IMR-90 (cell line): ENCODE data around the gene DYRK1A. TPM values are rescaled to one million over a fixed set of nuclear protein-coding genes. Genes with fewer than 3 reads are reported as not detected.

Experiments
- ATAC-seq: fragments of 200-7000 bp; cut with Tn5 transposase; 2 replicates; pipeline ENCODE4 v1.9.1; 2020; ENCODE audit warnings: low read depth, mild to moderate bottlenecking, moderate library complexity
- BruUV-seq: library from RNA; stranded (reverse); fragments of 400-500 nt; replicated peaks from 2 replicates; lab custom pipeline; 2021; lab: Mats Ljungman, UMichigan
- CTCF ChIA-PET: fragments of 300-600 bp; formaldehyde crosslinking; extraction: SDS; loops from one replicate; lab custom pipeline; 2021; ENCODE audit warnings: antibody characterized with exemption; lab: Yijun Ruan, JAX
- POLR2A ChIA-PET: fragments of 300-600 bp; sonication (Branson Sonifier 250); formaldehyde crosslinking; loops from one replicate; lab custom pipeline; 2022; ENCODE audit warnings: antibody characterized with exemption; ENCODE audit not compliant: unreplicated experiment; lab: Charles Lee
- DNase-seq: peaks from one replicate; pipeline ENCODE4 v3.0.0; 2013
- H2AFZ ChIP-seq: replicated peaks from 2 replicates; pipeline ENCODE3; 2013; ENCODE audit warnings: low read length, mild to moderate bottlenecking; ENCODE audit not compliant: poor library complexity
- H2AK5ac ChIP-seq: 2 replicates; pipeline ENCODE4 v1.6.1; 2013; ENCODE audit warnings: low read depth, low read length, inconsistent platforms
- H2AK9ac ChIP-seq: replicated peaks from 2 replicates; pipeline ENCODE3; 2013; ENCODE audit warnings: mild to moderate bottlenecking, low read depth, low read length, moderate library complexity; ENCODE audit not compliant: poor library complexity
- H2BK120ac ChIP-seq: 2 replicates; pipeline ENCODE4 v1.6.1; 2013; ENCODE audit warnings: low read depth, low read length, inconsistent platforms
- H2BK15ac ChIP-seq: 3 replicates; pipeline ENCODE4 v1.6.1; 2013; ENCODE audit warnings: low read depth, low read length, inconsistent platforms
- H2BK20ac ChIP-seq: 2 replicates; pipeline ENCODE4 v1.6.1; 2013; ENCODE audit warnings: low read depth, mild to moderate bottlenecking, inconsistent platforms, low read length, moderate library complexity
- H2BK5ac ChIP-seq: 2 replicates; pipeline ENCODE4 v1.6.1; 2013; ENCODE audit warnings: mild to moderate bottlenecking, low read depth, low read length, inconsistent platforms; ENCODE audit not compliant: poor library complexity, severe bottlenecking
- H3K14ac ChIP-seq: replicated peaks from 2 replicates; pipeline ENCODE4 v1.6.1; 2013; ENCODE audit warnings: low read depth, low read length, inconsistent platforms
- H3K18ac ChIP-seq: 2 replicates; pipeline ENCODE4 v1.6.1; 2013; ENCODE audit warnings: low read depth, low read length, control low read depth
- H3K23ac ChIP-seq: 2 replicates; pipeline ENCODE4 v1.6.1; 2013; ENCODE audit warnings: low read depth, low read length, inconsistent platforms
- H3K27ac ChIP-seq: 2 replicates; pipeline ENCODE4 v1.5.1; 2013; ENCODE audit warnings: mild to moderate bottlenecking, control low read depth, low read length; ENCODE audit not compliant: insufficient read depth
- H3K27me3 ChIP-seq: 2 replicates; pipeline ENCODE4 v1.6.1; 2013; ENCODE audit warnings: low read length; ENCODE audit not compliant: control insufficient read depth, insufficient read depth
- H3K36me3 ChIP-seq: 2 replicates; pipeline ENCODE4 v1.6.1; 2013; ENCODE audit warnings: low read length, mixed read lengths; ENCODE audit not compliant: control insufficient read depth, insufficient read depth
- H3K4ac ChIP-seq: 2 replicates; pipeline ENCODE4 v1.6.1; 2013; ENCODE audit warnings: low read depth, low read length, inconsistent platforms
- H3K4me1 ChIP-seq: 2 replicates; pipeline ENCODE4 v1.6.1; 2013; ENCODE audit warnings: low read length, mixed read lengths; ENCODE audit not compliant: control insufficient read depth, insufficient read depth
- H3K4me2 ChIP-seq: 2 replicates; pipeline ENCODE4 v1.6.1; 2013; ENCODE audit warnings: low read depth, mild to moderate bottlenecking, control low read depth, low read length, moderate library complexity
- H3K4me3 ChIP-seq: 2 replicates; pipeline ENCODE4 v1.5.1; 2013; ENCODE audit warnings: low read depth, mild to moderate bottlenecking, control low read depth, low read length, moderate library complexity; ENCODE audit not compliant: insufficient read depth
- H3K56ac ChIP-seq: 2 replicates; pipeline ENCODE4 v1.6.1; 2013; ENCODE audit warnings: low read length, inconsistent platforms; ENCODE audit not compliant: insufficient read depth; ENCODE audit errors: extremely low read depth
- H3K79me1 ChIP-seq, 2 experiments: 2 replicates each; pipeline ENCODE4 v1.6.1; 2013; ENCODE audit warnings: low read length in 2 of 2, inconsistent platforms in 1 of 2, low read depth in 1 of 2
- H3K9ac ChIP-seq: 2 replicates; pipeline ENCODE4 v1.6.1; 2013; ENCODE audit warnings: low read depth, low read length, control low read depth
- H3K9me1 ChIP-seq: 2 replicates; pipeline ENCODE4 v1.6.1; 2013; ENCODE audit warnings: low read length, inconsistent platforms; ENCODE audit not compliant: insufficient read depth
- H3K9me3 ChIP-seq: 2 replicates; pipeline ENCODE4 v1.6.1; 2013; ENCODE audit warnings: low read length; ENCODE audit not compliant: control insufficient read depth, insufficient read depth
- H4K20me1 ChIP-seq: 2 replicates; pipeline ENCODE4 v1.6.1; 2013; ENCODE audit warnings: low read length, inconsistent platforms; ENCODE audit not compliant: insufficient read depth
- H4K5ac ChIP-seq: 2 replicates; pipeline ENCODE4 v1.6.1; 2013; ENCODE audit warnings: mild to moderate bottlenecking, low read depth, low read length, control low read depth
- H4K8ac ChIP-seq, 2 experiments: 2 replicates each; pipeline ENCODE4 v1.6.1; 2013; ENCODE audit warnings: low read depth in 2 of 2, low read length in 2 of 2, control low read depth in 1 of 2, inconsistent platforms in 1 of 2
- H4K91ac ChIP-seq: 2 replicates; pipeline ENCODE4 v1.6.1; 2013; ENCODE audit warnings: low read depth, low read length, inconsistent platforms; ENCODE audit not compliant: insufficient read depth
- BHLHE40 ChIP-seq: fragments of 150-350 bp; IDR thresholded peaks from 2 replicates; pipeline ENCODE4 v1.6.1; 2016; ENCODE audit warnings: mild to moderate bottlenecking, low read depth, low read length
- CEBPB ChIP-seq: IDR thresholded peaks from 2 replicates; pipeline ENCODE4 v1.6.1; 2012; ENCODE audit warnings: low read depth, low read length, improper control_type of control experiment
- CTCF ChIP-seq: conservative IDR thresholded peaks from 2 replicates; pipeline ENCODE4 v1.5.1; 2012; ENCODE audit warnings: mild to moderate bottlenecking, low read depth, low read length, improper control_type of control experiment
- ELK1 ChIP-seq: fragments of 150-350 bp; IDR thresholded peaks from 2 replicates; pipeline ENCODE4 v1.6.1; 2016; ENCODE audit warnings: low read depth, mild to moderate bottlenecking, low read length, moderate library complexity, borderline replicate concordance
- MAFK ChIP-seq: IDR thresholded peaks from 2 replicates; pipeline ENCODE4 v1.6.1; 2012; ENCODE audit warnings: low read depth, low read length, improper control_type of control experiment
- MAZ ChIP-seq: IDR thresholded peaks from 2 replicates; pipeline ENCODE4 v1.6.1; 2012; ENCODE audit warnings: low read depth, mild to moderate bottlenecking, low read length, improper control_type of control experiment, moderate library complexity, borderline replicate concordance
- SMC3 ChIP-seq: fragments of 150-350 bp; IDR thresholded peaks from 2 replicates; pipeline ENCODE4 v1.6.1; 2016; ENCODE audit warnings: low read depth, mild to moderate bottlenecking, antibody characterized with exemption, low read length, moderate library complexity
- WGBS, 2 experiments: methylation state at CpG; one replicate each; pipeline versions ENCODE4 v1.1.5 to v1.1.7; 2013; ENCODE audit warnings: missing lambda C conversion rate in 2 of 2; ENCODE audit not compliant: insufficient read length in 1 of 2; ENCODE audit errors: extremely low coverage in 2 of 2; 5-methylcytosine and 5-hydroxymethylcytosine counted together
- dilution Hi-C: fragments of 300-500 bp; cut with HindIII; formaldehyde crosslinking; loops from one replicate; pipeline ENCODE4 v1.14.3; 2018; ENCODE audit warnings: low sequenced_read_pairs; ENCODE audit not compliant: unreplicated experiment
- in situ Hi-C: fragments of 300-500 bp; cut with MboI; formaldehyde crosslinking; loops from 3 replicates; pipeline ENCODE4 v1.14.3; 2019; ENCODE audit warnings: low sequenced_read_pairs, inconsistent platforms, mixed read lengths
- intact Hi-C: fragments of 100-400 bp; cut with micrococcal nuclease; formaldehyde crosslinking; loops from 2 replicates; pipeline ENCODE4 v1.10.0; 2022
- polyA plus RNA-seq, 3 experiments: library from polyadenylated mRNA; depleted of rRNA; stranded (reverse); fragments of >200 nt; gene quantifications; 2 replicates each; pipeline ENCODE4 v1.2.3, GENCODE V29; 2012; ENCODE audit warnings: low replicate concordance in 1 of 3
- total RNA-seq: library from RNA; depleted of rRNA; stranded (reverse); fragments of >200 nt; gene quantifications from 2 replicates; pipeline ENCODE4 v1.2.3, GENCODE V29; 2012
- TF ChIP-seq, protein P1 (sequence below): fragments of 150-350 bp; IDR thresholded peaks from 2 replicates; pipeline ENCODE4 v1.6.1; 2017; ENCODE audit warnings: mild to moderate bottlenecking, antibody characterized with exemption, low read length, low read depth

Gene DYRK1A
- total and polyA plus RNA-seq, 2 of the 4 experiments (the other 2 are of a cell fraction): 18.6 to 50.5 TPM

DNA sequence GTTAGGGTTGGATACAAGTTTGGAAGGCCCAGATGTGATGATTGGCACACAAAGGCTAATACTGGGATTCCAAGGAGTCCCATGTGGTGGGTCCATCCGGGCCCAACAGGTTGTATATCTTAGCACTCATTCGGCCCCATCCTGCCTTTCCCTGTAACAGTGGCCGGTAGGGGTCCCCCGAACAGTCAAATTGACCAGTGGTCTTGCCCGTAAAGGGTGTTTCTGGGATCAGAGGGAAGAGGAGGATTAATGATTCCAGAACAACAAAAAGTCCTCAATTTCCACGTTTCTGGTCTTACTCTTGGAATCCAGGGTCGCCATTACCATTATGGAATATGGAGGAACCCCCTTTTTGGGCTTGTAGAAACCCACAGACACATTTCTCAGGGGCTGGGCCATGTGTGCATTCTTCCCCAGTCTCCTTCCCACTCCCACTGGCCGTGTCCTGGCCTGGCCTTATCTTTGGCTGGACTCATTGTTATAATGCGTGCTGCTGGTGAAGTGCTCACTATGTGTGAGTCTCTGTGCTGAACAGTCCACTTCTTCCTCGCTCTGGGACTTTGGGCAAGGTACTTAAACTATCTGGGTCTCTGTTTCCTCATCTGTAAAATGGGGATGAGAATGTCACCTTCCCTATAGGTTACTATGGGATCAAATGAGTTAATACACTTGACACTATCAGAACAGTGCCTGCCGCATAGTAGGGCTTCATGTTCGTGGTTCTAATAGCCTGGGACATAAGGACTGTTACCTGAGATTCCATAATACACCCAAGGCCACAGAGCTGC is 161.8 kb downstream of the DYRK1A start (continued):
- TF ChIP-seq, protein P1, sequence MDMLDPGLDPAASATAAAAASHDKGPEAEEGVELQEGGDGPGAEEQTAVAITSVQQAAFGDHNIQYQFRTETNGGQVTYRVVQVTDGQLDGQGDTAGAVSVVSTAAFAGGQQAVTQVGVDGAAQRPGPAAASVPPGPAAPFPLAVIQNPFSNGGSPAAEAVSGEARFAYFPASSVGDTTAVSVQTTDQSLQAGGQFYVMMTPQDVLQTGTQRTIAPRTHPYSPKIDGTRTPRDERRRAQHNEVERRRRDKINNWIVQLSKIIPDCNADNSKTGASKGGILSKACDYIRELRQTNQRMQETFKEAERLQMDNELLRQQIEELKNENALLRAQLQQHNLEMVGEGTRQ: no peak

DNA sequence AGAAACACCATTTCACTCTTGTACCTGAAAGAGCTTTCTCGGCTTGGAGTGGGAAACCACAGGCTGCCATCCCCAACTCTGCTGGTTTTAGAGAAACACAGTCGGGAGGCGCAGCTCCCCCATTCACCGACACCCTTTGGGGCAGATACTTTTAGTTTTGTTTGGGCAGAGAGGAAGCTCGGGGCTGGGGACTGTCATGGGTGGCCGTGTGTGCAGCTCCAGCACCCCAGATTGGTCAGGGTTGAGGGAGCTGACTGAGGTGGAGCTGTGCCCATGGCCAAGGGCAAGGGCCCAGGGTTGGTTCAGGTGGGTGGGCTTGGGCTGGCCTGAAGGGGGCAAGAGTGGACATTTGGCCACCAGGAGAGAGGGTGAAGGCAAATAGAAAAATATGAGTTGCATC is 163.1 kb downstream of the DYRK1A start:
- WGBS, 2 experiments: 43% methylated on average over 1 of the region's 6 CpGs; no CpG with 5 or more reads in 1 of the 2 experiments

More for the DNA sequence above, 163.1 kb downstream of the DYRK1A start:
- Histone ChIP-seq H2AK5ac (no peak overlapping the region), H3K36me3 (no peaks in the 10 kb centered on the region), H2BK20ac (no peak overlapping the region), H3K9ac (no peak overlapping the region), H3K9me1 (0 out of 2 replicates have a peak, but pooled peaks cover 3% of the 10 kb centered on the region), H4K5ac (no peak overlapping the region), H3K4me3 (no peak overlapping the region), H3K27ac (no peak overlapping the region), H3K4me1 (0 out of 2 replicates have a peak, but pooled peaks cover 2% of the 10 kb centered on the region), H2BK15ac (no peak overlapping the region), H3K79me1 (no peaks in the 10 kb centered on the region), H3K9me3 (no peaks in the 10 kb centered on the region), H4K8ac (no peak overlapping the region), H4K91ac (no peak overlapping the region), H3K56ac (no peak overlapping the region), H3K4ac (no peak overlapping the region), H2BK120ac (no peak overlapping the region), H2AFZ (no peak overlapping the region), H3K14ac (no peak overlapping the region), H3K27me3 (peaks cover 13% of the 10 kb centered on the region; the same call in 1 of the 2 replicates), H3K23ac (no peak overlapping the region), H2AK9ac (no peak overlapping the region), H3K4me2 (no peak overlapping the region), H4K20me1 (no peaks in the 10 kb centered on the region), H3K18ac (no peak overlapping the region), H2BK5ac (no peak overlapping the region)
- dilution Hi-C loops: no loop called here
- CTCF ChIA-PET: no interaction called here
- POLR2A ChIA-PET: no interaction called here
- ATAC-seq (no peak), DNase-seq (no peak)
- intact Hi-C loops: no loop called here
- TF ChIP-seq SMC3 (no peak), MAFK (no peak), BHLHE40 (no peak), CEBPB (no peak), CTCF (no peak), ELK1 (no peak), MAZ (no peak)
- in situ Hi-C loops: no loop called here
- BruUV-seq: no TSS peak
